CD4-positive, CD25-positive, alpha-beta regulatory T cell (primary cell): ENCODE data around the gene HLA-G. TPM values are rescaled to one million over a fixed set of nuclear protein-coding genes. Genes with fewer than 3 reads are reported as not detected.
"Not testable (repeated sequence)": the region's sequence is repeated elsewhere in the genome, so short reads cannot be mapped to it uniquely, and the experiment has no call there.

Source experiments
- ATAC-seq, 2 donors: fragments of 150-1000 bp; cut with Tn5 transposase; one replicate each; pipeline ENCODE4 v1.10.0; 2021; ENCODE audit warnings: low read depth in 2 of 2, moderate number of reproducible peaks in 2 of 2, moderate library complexity in 1 of 2
- DNase-seq, 3 donors: peaks; one replicate each; pipeline versions ENCODE4 v3.0.0 to v3.0.0-alpha.2; 2012 to 2022; ENCODE audit warnings: mixed read lengths in 1 of 3
- H3K27ac ChIP-seq: one replicate; pipeline ENCODE4 v1.7.0; 2013; ENCODE audit warnings: mild to moderate bottlenecking, low read length; ENCODE audit not compliant: insufficient read depth, poor library complexity, severe bottlenecking
- H3K27me3 ChIP-seq: one replicate; pipeline ENCODE4 v1.7.0; 2013; ENCODE audit warnings: low read length; ENCODE audit not compliant: control insufficient read depth, insufficient read depth
- H3K36me3 ChIP-seq: one replicate; pipeline ENCODE4 v1.7.0; 2013; ENCODE audit warnings: mild to moderate bottlenecking, low read length, moderate library complexity; ENCODE audit not compliant: control insufficient read depth, insufficient read depth
- H3K4me1 ChIP-seq: 2 replicates; pipeline ENCODE4 v1.7.0; 2013; ENCODE audit warnings: mild to moderate bottlenecking, low read length; ENCODE audit not compliant: insufficient read depth, control insufficient read depth, poor library complexity, severe bottlenecking
- H3K4me3 ChIP-seq: one replicate; pipeline ENCODE4 v1.7.0; 2013; ENCODE audit warnings: low read depth, mild to moderate bottlenecking, low read length, moderate library complexity
- H3K9me3 ChIP-seq, 2 experiments: 1 replicate in 1 of 2; 2 replicates in 1 of 2; pipeline ENCODE4 v1.7.0; 2013; ENCODE audit warnings: low read length in 2 of 2, mild to moderate bottlenecking in 1 of 2, moderate library complexity in 1 of 2; ENCODE audit not compliant: control insufficient read depth in 2 of 2
- H3K27ac Mint-ChIP-seq, 3 donors: one replicate each; pipeline ENCODE4 v1.8.0; 2020 to 2022; ENCODE audit warnings: mild to moderate bottlenecking in 3 of 3, mixed read lengths in 3 of 3, moderate library complexity in 2 of 3
- H3K27me3 Mint-ChIP-seq: one replicate; pipeline ENCODE4 v1.8.0; 2022; ENCODE audit warnings: mild to moderate bottlenecking, mixed read lengths
- H3K36me3 Mint-ChIP-seq: one replicate; pipeline ENCODE4 v1.8.0; 2020; ENCODE audit warnings: mixed read lengths
- H3K4me1 Mint-ChIP-seq, 4 donors: one replicate each; pipeline ENCODE4 v1.8.0; 2020 to 2022; ENCODE audit warnings: mixed read lengths in 4 of 4, mild to moderate bottlenecking in 1 of 4
- H3K4me3 Mint-ChIP-seq, 4 donors: one replicate each; pipeline ENCODE4 v1.8.0; 2020 to 2022; ENCODE audit warnings: mild to moderate bottlenecking in 4 of 4, mixed read lengths in 4 of 4, moderate library complexity in 3 of 4
- H3K9me3 Mint-ChIP-seq, 7 donors: one replicate each; pipeline ENCODE4 v1.8.0; 2020 to 2022; ENCODE audit warnings: mixed read lengths in 7 of 7, mild to moderate bottlenecking in 3 of 7, moderate library complexity in 2 of 7
- polyA plus RNA-seq, 4 donors: library from polyadenylated mRNA; unstranded; fragments of 300-500 nt; fragmentation: Illumina TruSeq; gene quantifications; one replicate each; pipeline ENCODE4 v1.2.3, GENCODE V29; 2021
- total RNA-seq: library from RNA; stranded (reverse); gene quantifications from one replicate; pipeline ENCODE4 v1.2.3, GENCODE V29; 2022

HLA-G gene
- total and polyA plus RNA-seq, 5 donors from 2014 or later = 0.39 to 3.2 (median 1.0) TPM

DNA sequence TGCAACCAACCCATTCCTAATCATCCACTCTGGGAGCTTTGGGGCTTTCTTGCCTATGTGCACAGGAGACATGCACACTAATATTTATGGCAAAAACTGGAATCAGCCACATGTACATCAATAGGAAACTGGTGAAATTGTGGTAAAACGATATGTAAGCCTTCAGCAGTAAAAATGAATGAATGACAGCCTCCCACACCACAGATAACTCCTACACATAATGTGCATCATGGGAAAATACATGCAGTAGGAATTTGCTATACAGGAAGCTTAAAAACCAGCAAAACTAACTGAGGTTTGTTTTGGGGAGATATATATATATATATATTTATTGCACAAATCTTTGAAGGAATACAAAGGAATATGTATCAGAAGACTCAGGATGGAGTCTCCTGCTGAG lies 47.6 kb downstream of the HLA-G start:
- H3K27ac ChIP-seq = no peak overlapping the region
- no peaks in the 10 kb centered on the region for H3K4me1 Mint-ChIP-seq
- no peak for DNase-seq
- no peaks in the 10 kb centered on the region for H3K27me3 ChIP-seq
- no peaks in the 10 kb centered on the region for H3K4me1 ChIP-seq
- H3K36me3 Mint-ChIP-seq = no peaks in the 10 kb centered on the region
- peaks cover 0 to 5% (median 0%) of the 10 kb centered on the region in 7 donors for H3K9me3 Mint-ChIP-seq
- H3K4me3 Mint-ChIP-seq = no peak overlapping the region
- ATAC-seq = no peak
- H3K9me3 ChIP-seq = peaks cover 0 to 1% of the 10 kb centered on the region in 2 experiments
- no peaks in the 10 kb centered on the region for H3K36me3 ChIP-seq
- H3K4me3 ChIP-seq = no peak overlapping the region
- no peak overlapping the region for H3K27ac Mint-ChIP-seq
- peaks cover 46% of the 10 kb centered on the region for H3K27me3 Mint-ChIP-seq

GRCh38 chr6:29875734-29876133 lies 48.1 kb downstream of the HLA-G start:
- H3K9me3 Mint-ChIP-seq, H3K36me3 Mint-ChIP-seq, H3K4me3 Mint-ChIP-seq, H3K4me3 ChIP-seq, ATAC-seq, H3K27ac Mint-ChIP-seq, DNase-seq, H3K36me3 ChIP-seq, H3K4me1 Mint-ChIP-seq, H3K4me1 ChIP-seq, H3K9me3 ChIP-seq, H3K27ac ChIP-seq, H3K27me3 ChIP-seq: not testable (repeated sequence)
- peaks cover 47% of the 10 kb centered on the region for H3K27me3 Mint-ChIP-seq

Other genes with a start within 250 kb of the HLA-G start
- not detected for gene OR2H2, start 242.7 kb upstream of the HLA-G start, total RNA-seq
- gene OR2H2, start 242.7 kb upstream of the HLA-G start, polyA plus RNA-seq = not detected
- 56.3 TPM for gene GABBR1, start 194.6 kb upstream of the HLA-G start, total RNA-seq
- 1 to 10 TPM in 3 of 4 donors, under 1 TPM in 1; 0.60 to 1.8 (median 1.5) TPM for gene GABBR1, start 194.6 kb upstream of the HLA-G start, polyA plus RNA-seq
- gene MOG, start 170.7 kb upstream of the HLA-G start, total RNA-seq = not detected
- gene MOG, start 170.7 kb upstream of the HLA-G start, polyA plus RNA-seq = not detected
- gene ZFP57, start 146.7 kb upstream of the HLA-G start, total RNA-seq = 2.4 TPM
- 1 to 10 TPM in 2 of 4 donors, not detected in 2; 1.0 to 4.8 TPM for gene ZFP57, start 146.7 kb upstream of the HLA-G start, polyA plus RNA-seq
- gene HLA-F, start 104.4 kb upstream of the HLA-G start, total RNA-seq = 1,143 TPM
- 100 to 1,000 TPM; 302 to 457 (median 429) TPM for gene HLA-F, start 104.4 kb upstream of the HLA-G start, polyA plus RNA-seq
- gene HLA-A, start 114.7 kb downstream of the HLA-G start, total RNA-seq = 2,388 TPM
- 1,000 to 10,000 TPM; 3,137 to 5,572 (median 4,009) TPM for gene HLA-A, start 114.7 kb downstream of the HLA-G start, polyA plus RNA-seq
- 37.8 TPM for gene POLR1H, start 233.4 kb downstream of the HLA-G start, total RNA-seq
- gene POLR1H, start 233.4 kb downstream of the HLA-G start, polyA plus RNA-seq = 100 to 1,000 TPM; 108 to 133 (median 122) TPM
- gene PPP1R11, start 239.4 kb downstream of the HLA-G start, total RNA-seq = 59.4 TPM
- gene PPP1R11, start 239.4 kb downstream of the HLA-G start, polyA plus RNA-seq = 100 to 1,000 TPM in 1 of 4 donors, 10 to 100 TPM in 3; 91.1 to 101 (median 96.0) TPM
- not detected for gene RNF39, start 247.9 kb downstream of the HLA-G start, total RNA-seq
- gene RNF39, start 247.9 kb downstream of the HLA-G start, polyA plus RNA-seq = under 1 TPM in 2 of 4 donors, not detected in 2; 0.14 to 0.23 TPM